T-helper 17 cell (primary cell): Measurements from ENCODE around the gene GRIN1. TPM values are rescaled to one million over a fixed set of nuclear protein-coding genes. Genes with fewer than 3 reads are reported as not detected.

ENCODE experiments used
- ATAC-seq: fragments of 150-1000 bp; cut with Tn5 transposase; 2 replicates; pipeline ENCODE4 v1.10.0; 2021; ENCODE audit warnings: mild to moderate bottlenecking, moderate library complexity
- DNase-seq, 3 donors: peaks; one replicate each; pipeline versions ENCODE4 v3.0.0 to v3.0.0-alpha.2; 2020 to 2021
- H3K9me3 ChIP-seq: one replicate; pipeline ENCODE4 v1.7.0; 2013; ENCODE audit warnings: low read length, mild to moderate bottlenecking; ENCODE audit not compliant: control insufficient read depth, poor library complexity, severe bottlenecking
- H3K27ac Mint-ChIP-seq: one replicate; pipeline ENCODE4 v1.8.0; 2022; ENCODE audit warnings: mild to moderate bottlenecking, moderate library complexity, mixed read lengths
- H3K27me3 Mint-ChIP-seq: one replicate; pipeline ENCODE4 v1.8.0; 2022; ENCODE audit warnings: mixed read lengths
- H3K36me3 Mint-ChIP-seq: one replicate; pipeline ENCODE4 v1.8.0; 2022; ENCODE audit warnings: low read depth, mixed read lengths
- H3K4me1 Mint-ChIP-seq: one replicate; pipeline ENCODE4 v1.8.0; 2022; ENCODE audit warnings: mild to moderate bottlenecking, mixed read lengths
- H3K4me3 Mint-ChIP-seq: one replicate; pipeline ENCODE4 v1.8.0; 2022; ENCODE audit warnings: mild to moderate bottlenecking, moderate library complexity, mixed read lengths
- total RNA-seq, 4 donors: library from RNA in 2 of 4; stranded (reverse) in 2 of 4; gene quantifications; one replicate each; pipeline ENCODE4 v1.2.3 and lab custom pipeline; 2022 to 2026

GRIN1 gene
- total RNA-seq, 2 donors from 2014 or later, result not detected

- ATAC-seq (no peak), DNase-seq (no peak)
- no peaks in the 10 kb centered on the region for H3K36me3 Mint-ChIP-seq
- H3K9me3 ChIP-seq, result no peaks in the 10 kb centered on the region
- H3K27me3 Mint-ChIP-seq, result no peaks in the 10 kb centered on the region
- H3K4me1 Mint-ChIP-seq, result peaks cover 5% of the 10 kb centered on the region
- H3K4me3 Mint-ChIP-seq, result no peak overlapping the region
- H3K27ac Mint-ChIP-seq, result no peak overlapping the region
These were observed 31.0 kb upstream of the GRIN1 start for GRCh38 chr9:137107982-137108381.

GRCh38 chr9:137108608-137109249, 30.2 kb upstream of the GRIN1 start:
- H3K9me3 ChIP-seq, result no peaks in the 10 kb centered on the region
- Mint-ChIP-seq H3K27me3 (no peaks in the 10 kb centered on the region), H3K36me3 (no peaks in the 10 kb centered on the region), H3K27ac (no peak overlapping the region), H3K4me3 (no peak overlapping the region), H3K4me1 (peaks cover 11% of the 10 kb centered on the region)
- DNase-seq (no peak), ATAC-seq (no peak)

- H3K9me3 ChIP-seq, result no peaks in the 10 kb centered on the region
- ATAC-seq, result no peak
- no peak for DNase-seq
- Mint-ChIP-seq H3K27me3 (no peaks in the 10 kb centered on the region), H3K4me3 (no peak overlapping the region), H3K36me3 (no peaks in the 10 kb centered on the region), H3K27ac (no peak overlapping the region), H3K4me1 (peaks cover 11% of the 10 kb centered on the region)
These were observed 29.5 kb upstream of the GRIN1 start for GRCh38 chr9:137109250-137110146.

GRCh38 chr9:137110147-137110910, 28.6 kb upstream of the GRIN1 start:
- no peak overlapping the region for H3K27ac Mint-ChIP-seq
- no peak for DNase-seq

GRCh38 chr9:137110911-137111787, 27.8 kb upstream of the GRIN1 start:
- peaks cover 11% of the 10 kb centered on the region for H3K4me1 Mint-ChIP-seq
- H3K27ac Mint-ChIP-seq, result no peak overlapping the region
- DNase-seq (no peak), ATAC-seq (no peak)
- H3K4me3 Mint-ChIP-seq, result no peak overlapping the region
- H3K9me3 ChIP-seq, result no peaks in the 10 kb centered on the region
- H3K36me3 Mint-ChIP-seq, result no peaks in the 10 kb centered on the region
- H3K27me3 Mint-ChIP-seq, result no peaks in the 10 kb centered on the region

More at GRCh38 chr9:137110147-137110910, 28.6 kb upstream of the GRIN1 start:
- H3K9me3 ChIP-seq, result no peaks in the 10 kb centered on the region
- Mint-ChIP-seq H3K36me3 (no peaks in the 10 kb centered on the region), H3K4me3 (no peak overlapping the region), H3K27me3 (no peaks in the 10 kb centered on the region), H3K4me1 (peaks cover 11% of the 10 kb centered on the region)
- ATAC-seq, result no peak

- ATAC-seq (no peak), DNase-seq (no peak)
- H3K9me3 ChIP-seq, result no peaks in the 10 kb centered on the region
- Mint-ChIP-seq H3K4me3 (no peak overlapping the region), H3K4me1 (peaks cover 11% of the 10 kb centered on the region), H3K27ac (no peak overlapping the region), H3K36me3 (no peaks in the 10 kb centered on the region), H3K27me3 (no peaks in the 10 kb centered on the region)
These were observed 27.0 kb upstream of the GRIN1 start for GRCh38 chr9:137111788-137112563.

- ATAC-seq, result no peak
- peak overlapping the region; percentile 81 for H3K4me3 Mint-ChIP-seq
These were observed 26.2 kb upstream of the GRIN1 start for GRCh38 chr9:137112564-137113384.

GRCh38 chr9:137113385-137114159, 25.4 kb upstream of the GRIN1 start:
- H3K4me1 Mint-ChIP-seq, result peaks cover 11% of the 10 kb centered on the region
- no peaks in the 10 kb centered on the region for H3K27me3 Mint-ChIP-seq
- DNase-seq (no peak), ATAC-seq (peak; percentile 44)
- peak overlapping the region; percentile 81 for H3K4me3 Mint-ChIP-seq
- H3K27ac Mint-ChIP-seq, result peak overlapping the region; percentile 24
- H3K36me3 Mint-ChIP-seq, result no peaks in the 10 kb centered on the region
- no peaks in the 10 kb centered on the region for H3K9me3 ChIP-seq

More at GRCh38 chr9:137112564-137113384, 26.2 kb upstream of the GRIN1 start:
- peak overlapping the region; percentile 24 for H3K27ac Mint-ChIP-seq
- no peaks in the 10 kb centered on the region for H3K36me3 Mint-ChIP-seq
- no peaks in the 10 kb centered on the region for H3K9me3 ChIP-seq
- peaks cover 11% of the 10 kb centered on the region for H3K4me1 Mint-ChIP-seq
- H3K27me3 Mint-ChIP-seq, result no peaks in the 10 kb centered on the region
- DNase-seq, result no peak

GRCh38 chr9:137114220-137114612, 24.7 kb upstream of the GRIN1 start:
- H3K4me1 Mint-ChIP-seq, result peaks cover 17% of the 10 kb centered on the region
- peak overlapping the region; percentile 47 for H3K4me3 Mint-ChIP-seq
- no peaks in the 10 kb centered on the region for H3K27me3 Mint-ChIP-seq
- H3K36me3 Mint-ChIP-seq, result no peaks in the 10 kb centered on the region
- ATAC-seq (peak; percentile 15), DNase-seq (no peak)
- H3K9me3 ChIP-seq, result no peaks in the 10 kb centered on the region
- no peak overlapping the region for H3K27ac Mint-ChIP-seq

GRCh38 chr9:137114613-137115393, 24.2 kb upstream of the GRIN1 start, which contains the start of gene DPP7:
TSS of gene DPP7 (minus strand) at chr9:137114733. CDS start at chr9:137114713, 20 bp downstream.
- no peaks in the 10 kb centered on the region for H3K36me3 Mint-ChIP-seq
- H3K9me3 ChIP-seq, result no peaks in the 10 kb centered on the region

More at GRCh38 chr9:137114613-137115393, 24.2 kb upstream of the GRIN1 start, which contains the start of gene DPP7:
- Mint-ChIP-seq H3K27me3 (no peaks in the 10 kb centered on the region), H3K27ac (peak within 1 kb of the TSS; percentile 24), H3K4me3 (peak within 1 kb of the TSS; percentile 81), H3K4me1 (peaks cover 19% of the 10 kb centered on the region)
- DNase-seq, result peak; percentile 74 to 82 (median 77)
- ATAC-seq, result peak; percentile 96
